ENCODE data around the gene PCSK6.

PCSK6 gene

DNA sequence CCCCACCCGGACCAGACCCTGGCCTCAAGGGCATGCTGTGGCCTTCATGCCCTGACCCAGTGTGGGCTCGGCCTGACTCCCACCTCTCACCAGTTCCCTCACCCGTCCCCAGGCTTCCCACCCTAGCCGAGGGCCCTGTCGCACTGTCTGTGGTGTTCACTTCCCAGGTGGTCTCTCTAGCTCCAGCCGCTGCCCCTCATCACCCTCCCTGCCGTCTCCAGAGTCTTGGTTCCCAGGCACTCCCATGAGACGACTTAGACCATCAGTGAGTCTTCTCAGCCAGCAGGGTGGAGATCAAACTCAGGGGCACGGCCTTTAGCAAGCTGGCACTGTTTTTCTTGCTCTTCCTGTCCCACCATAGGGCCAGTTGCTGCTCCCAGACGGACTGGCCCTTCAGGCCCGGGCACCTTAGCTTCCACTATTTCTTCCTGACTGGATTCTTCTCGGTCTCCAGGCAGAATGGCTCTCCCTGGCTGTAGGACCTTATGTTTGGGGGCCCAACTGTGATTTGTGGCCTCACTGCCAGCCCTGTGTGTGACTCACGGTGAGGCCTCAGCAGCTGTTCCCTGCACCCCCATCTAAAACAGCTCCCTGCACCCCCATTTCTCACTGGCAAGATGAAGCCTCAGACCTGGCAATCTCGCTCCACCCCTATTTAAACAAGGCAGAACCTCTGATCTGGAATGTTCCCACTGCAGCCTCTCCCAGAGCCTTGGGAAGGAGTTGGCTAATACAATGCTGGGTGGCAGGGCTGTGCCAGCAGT lies 9.4 kb upstream of the PCSK6 start:
- H3K27ac ChIP-seq (ENCODE audit: low read length), result no peak overlapping the region
- no CpG with 5 or more reads among the region's 14 CpGs for WGBS (ENCODE audit: insufficient coverage, insufficient read length)
- no peak for DNase-seq (ENCODE audit: low read depth, low spot score)

DNA sequence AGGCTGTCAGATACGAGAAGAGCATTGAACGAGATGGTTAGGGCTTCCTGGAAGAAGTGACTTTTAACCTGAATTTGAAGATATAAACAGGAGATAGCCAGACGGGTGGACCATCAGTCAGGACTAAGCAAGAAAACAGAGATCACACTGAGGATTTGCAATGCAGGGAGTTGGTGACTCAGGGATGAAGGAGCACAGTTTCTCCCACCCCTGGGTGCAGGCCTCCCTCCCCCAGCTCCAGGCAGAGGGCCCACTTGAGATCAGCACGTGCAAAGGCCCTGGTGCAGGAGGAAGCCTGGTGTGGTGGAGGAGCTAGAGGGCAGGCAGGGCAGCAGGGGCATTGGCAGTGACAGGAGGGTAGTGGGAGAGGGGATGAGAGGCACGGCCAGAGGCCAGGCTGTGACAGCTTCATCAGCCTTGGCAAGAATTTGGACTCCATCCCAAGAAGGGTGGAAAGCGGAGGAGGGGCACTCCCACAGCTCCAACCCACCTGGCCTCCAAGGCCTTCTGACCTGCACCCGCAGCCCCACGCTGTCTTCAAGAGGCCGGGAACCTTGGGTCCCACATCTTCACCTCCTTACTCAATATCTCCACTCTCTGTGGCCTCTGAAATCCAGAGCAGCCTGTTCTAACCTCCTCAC lies 8.7 kb upstream of the PCSK6 start:
- H3K9me3 ChIP-seq (ENCODE audit: control insufficient read depth, insufficient read depth, low read length), result no peaks in the 10 kb centered on the region
- no CpG with 5 or more reads among the region's 9 CpGs for WGBS (ENCODE audit: insufficient coverage, insufficient read length)
- DNase-seq (ENCODE audit: low read depth, low spot score), result no peak
- 0 out of 2 replicates have a peak, but pooled peaks cover 4% of the 10 kb centered on the region for H3K4me1 ChIP-seq (ENCODE audit: control insufficient read depth, insufficient read depth, low read length)
- no peaks in the 10 kb centered on the region for H3K36me3 ChIP-seq (ENCODE audit: control insufficient read depth, insufficient read depth, low read length)
- H3K4me3 ChIP-seq (ENCODE audit: low read length), result no peak overlapping the region
- H3K27me3 ChIP-seq (ENCODE audit: control insufficient read depth, insufficient read depth, low read length), result no peaks in the 10 kb centered on the region
- no peak overlapping the region for H3K27ac ChIP-seq (ENCODE audit: low read length)

More for the DNA sequence above, 9.4 kb upstream of the PCSK6 start:
- Histone ChIP-seq H3K36me3 (ENCODE audit: control insufficient read depth, insufficient read depth, low read length) (no peaks in the 10 kb centered on the region), H3K27me3 (ENCODE audit: control insufficient read depth, insufficient read depth, low read length) (no peaks in the 10 kb centered on the region), H3K4me1 (ENCODE audit: control insufficient read depth, insufficient read depth, low read length) (0 out of 2 replicates have a peak, but pooled peaks cover 4% of the 10 kb centered on the region), H3K4me3 (ENCODE audit: low read length) (no peak overlapping the region), H3K9me3 (ENCODE audit: control insufficient read depth, insufficient read depth, low read length) (no peaks in the 10 kb centered on the region)

DNA sequence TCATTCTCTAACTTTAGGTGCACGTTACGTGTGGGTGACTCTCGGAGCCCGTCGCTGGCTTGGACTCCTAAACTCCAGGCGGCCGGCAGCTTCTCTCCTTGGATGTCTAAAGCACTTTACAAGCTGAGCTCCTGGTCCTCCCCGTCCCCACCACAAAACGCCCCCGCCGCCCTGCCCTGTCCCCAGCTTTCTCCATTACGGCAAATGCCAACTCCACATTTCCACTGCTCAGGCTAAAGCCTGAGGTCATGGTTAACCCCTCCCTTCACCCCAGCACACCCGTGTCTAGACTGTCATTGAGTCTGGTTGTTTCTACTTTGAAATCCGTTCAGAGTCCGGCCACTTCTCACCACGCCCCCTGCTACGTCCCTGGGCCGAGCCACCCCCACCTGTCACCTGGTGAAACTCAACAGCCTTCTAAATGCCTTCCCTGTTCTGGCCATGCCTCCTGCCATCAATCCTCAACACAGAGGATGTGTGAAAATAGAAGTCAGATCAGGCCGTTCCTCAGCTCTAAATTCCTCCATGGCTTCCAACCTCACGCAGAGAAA lies 8.1 kb upstream of the PCSK6 start:
- Histone ChIP-seq H3K4me1 (ENCODE audit: control insufficient read depth, insufficient read depth, low read length) (0 out of 2 replicates have a peak, but pooled peaks cover 4% of the 10 kb centered on the region), H3K27ac (ENCODE audit: low read length) (no peak overlapping the region), H3K9me3 (ENCODE audit: control insufficient read depth, insufficient read depth, low read length) (no peaks in the 10 kb centered on the region), H3K27me3 (ENCODE audit: control insufficient read depth, insufficient read depth, low read length) (no peaks in the 10 kb centered on the region), H3K4me3 (ENCODE audit: low read length) (no peak overlapping the region), H3K36me3 (ENCODE audit: control insufficient read depth, insufficient read depth, low read length) (no peaks in the 10 kb centered on the region)
- DNase-seq (ENCODE audit: low read depth, low spot score), result no peak
- no CpG with 5 or more reads among the region's 20 CpGs for WGBS (ENCODE audit: insufficient coverage, insufficient read length)

DNA sequence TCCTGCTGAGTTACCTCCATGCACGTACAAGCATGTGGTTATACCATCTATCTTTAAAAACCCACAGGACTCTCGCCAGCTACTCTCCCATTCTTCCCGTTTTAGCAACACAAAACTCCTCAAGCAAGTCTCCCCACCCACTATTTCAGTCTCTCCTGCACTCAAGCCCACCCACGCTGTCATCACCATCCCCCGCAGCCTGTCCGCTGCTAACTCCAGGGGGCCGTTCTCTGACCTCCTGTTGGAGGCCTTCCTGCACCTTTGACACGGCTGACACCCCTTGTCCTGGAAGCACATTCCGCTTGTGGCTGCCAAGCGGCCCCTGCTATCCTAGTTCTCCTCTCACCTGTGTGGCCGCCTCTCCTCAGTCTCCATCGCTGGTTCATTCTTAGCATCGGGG lies 7.5 kb upstream of the PCSK6 start:
- Histone ChIP-seq H3K4me1 (ENCODE audit: control insufficient read depth, insufficient read depth, low read length) (0 out of 2 replicates have a peak, but pooled peaks cover 4% of the 10 kb centered on the region), H3K27ac (ENCODE audit: low read length) (no peak overlapping the region), H3K4me3 (ENCODE audit: low read length) (no peak overlapping the region), H3K9me3 (ENCODE audit: control insufficient read depth, insufficient read depth, low read length) (no peaks in the 10 kb centered on the region), H3K36me3 (ENCODE audit: control insufficient read depth, insufficient read depth, low read length) (no peaks in the 10 kb centered on the region), H3K27me3 (ENCODE audit: control insufficient read depth, insufficient read depth, low read length) (no peaks in the 10 kb centered on the region)
- no CpG with 5 or more reads among the region's 13 CpGs for WGBS (ENCODE audit: insufficient coverage, insufficient read length)
- DNase-seq (ENCODE audit: low read depth, low spot score), result no peak

DNA sequence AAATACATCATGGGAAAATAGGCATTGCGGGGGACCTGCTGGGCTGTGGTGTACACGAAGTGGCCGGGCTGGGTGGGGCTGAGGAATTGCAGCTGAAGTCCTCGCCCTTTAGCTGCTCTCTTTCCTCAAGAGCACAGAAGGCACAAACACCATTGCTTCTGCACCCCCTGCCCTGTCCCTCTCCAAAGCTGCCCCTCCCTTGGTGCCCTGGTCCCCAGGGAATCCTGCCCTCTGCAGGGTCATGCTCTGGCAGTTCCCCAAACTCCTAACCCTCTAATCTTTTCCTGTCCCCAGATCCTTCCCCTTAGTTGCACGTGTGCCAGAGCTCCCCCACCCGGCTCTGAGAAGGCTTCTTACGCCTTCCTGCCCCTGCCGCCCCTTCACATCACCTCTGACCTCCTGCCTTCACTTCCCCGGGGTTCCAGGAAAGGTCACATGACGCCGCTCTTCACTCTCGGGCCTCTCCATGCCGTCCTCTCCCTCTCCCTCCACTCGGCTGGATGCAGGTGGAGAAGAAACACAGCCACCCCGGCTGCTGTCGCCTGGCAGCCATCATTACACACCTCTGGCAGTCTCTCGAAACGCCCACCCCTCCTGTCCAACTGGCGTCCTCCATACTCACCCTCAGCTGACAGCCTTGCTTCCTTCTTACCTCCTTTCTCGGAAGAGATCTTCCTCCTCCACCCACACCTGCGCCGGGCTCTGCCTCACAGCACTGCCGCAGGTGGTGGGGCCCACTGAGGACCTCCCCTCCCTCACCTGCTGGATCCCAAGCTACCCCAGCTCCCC lies 6.9 kb upstream of the PCSK6 start:
- no CpG with 5 or more reads among the region's 23 CpGs for WGBS (ENCODE audit: insufficient coverage, insufficient read length)
- no peak for DNase-seq (ENCODE audit: low read depth, low spot score)

DNA sequence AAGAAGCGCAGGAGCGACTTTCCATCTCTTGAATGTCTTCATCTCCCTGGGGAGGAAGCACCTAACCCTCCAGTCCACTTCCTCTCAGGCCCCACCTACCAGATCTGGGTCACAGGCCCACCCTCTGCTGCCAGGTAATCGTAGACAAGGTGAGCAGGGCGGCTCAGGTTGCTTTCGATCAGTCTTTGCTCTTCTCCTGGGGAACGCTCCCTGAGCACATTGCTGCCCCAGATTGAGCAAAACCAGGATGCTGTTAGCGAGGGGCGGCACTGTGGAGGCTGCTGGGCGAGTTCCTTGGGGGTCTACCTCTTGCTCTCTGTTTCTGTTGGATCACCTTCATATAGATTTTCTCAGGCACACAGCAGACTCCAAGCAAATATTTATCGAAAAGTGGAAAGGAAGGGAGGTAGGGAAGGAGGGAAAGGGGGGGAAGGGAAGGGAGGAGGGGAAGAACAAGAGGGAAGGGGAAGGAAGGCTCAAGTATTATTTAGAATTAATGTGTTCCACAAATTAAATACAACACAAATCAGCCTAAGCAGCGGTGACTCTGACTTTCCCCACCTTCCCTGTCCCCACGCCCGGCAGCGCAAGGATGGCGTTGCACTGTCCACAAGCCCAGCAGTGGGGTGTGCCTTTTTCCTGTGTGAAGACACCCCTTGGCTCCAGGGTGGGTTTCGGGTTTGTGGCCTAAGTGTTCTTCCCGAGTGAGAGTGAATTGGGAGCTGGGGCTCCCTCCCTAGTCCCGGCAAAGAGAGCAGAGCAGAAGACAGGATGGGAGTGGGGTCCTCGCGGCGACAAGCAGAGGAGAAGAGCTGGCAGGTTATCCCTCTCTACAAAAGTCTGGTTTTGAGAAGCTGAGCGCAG lies 6.1 kb upstream of the PCSK6 start:
- H3K4me1 ChIP-seq (ENCODE audit: control insufficient read depth, insufficient read depth, low read length), result 0 out of 2 replicates have a peak, but pooled peaks cover 4% of the 10 kb centered on the region
- no peak overlapping the region for H3K27ac ChIP-seq (ENCODE audit: low read length)
- H3K9me3 ChIP-seq (ENCODE audit: control insufficient read depth, insufficient read depth, low read length), result no peaks in the 10 kb centered on the region
- no peak for DNase-seq (ENCODE audit: low read depth, low spot score)
- H3K27me3 ChIP-seq (ENCODE audit: control insufficient read depth, insufficient read depth, low read length), result peaks cover 3% of the 10 kb centered on the region; the same call in 1 of the 2 replicates
- no peaks in the 10 kb centered on the region for H3K36me3 ChIP-seq (ENCODE audit: control insufficient read depth, insufficient read depth, low read length)
- no CpG with 5 or more reads among the region's 22 CpGs for WGBS (ENCODE audit: insufficient coverage, insufficient read length)
- H3K4me3 ChIP-seq (ENCODE audit: low read length), result no peak overlapping the region

More for the DNA sequence above, 6.9 kb upstream of the PCSK6 start:
- no peaks in the 10 kb centered on the region for H3K9me3 ChIP-seq (ENCODE audit: control insufficient read depth, insufficient read depth, low read length)
- H3K4me3 ChIP-seq (ENCODE audit: low read length), result no peak overlapping the region
- no peaks in the 10 kb centered on the region for H3K27me3 ChIP-seq (ENCODE audit: control insufficient read depth, insufficient read depth, low read length)
- H3K4me1 ChIP-seq (ENCODE audit: control insufficient read depth, insufficient read depth, low read length), result 0 out of 2 replicates have a peak, but pooled peaks cover 4% of the 10 kb centered on the region
- no peak overlapping the region for H3K27ac ChIP-seq (ENCODE audit: low read length)
- no peaks in the 10 kb centered on the region for H3K36me3 ChIP-seq (ENCODE audit: control insufficient read depth, insufficient read depth, low read length)

DNA sequence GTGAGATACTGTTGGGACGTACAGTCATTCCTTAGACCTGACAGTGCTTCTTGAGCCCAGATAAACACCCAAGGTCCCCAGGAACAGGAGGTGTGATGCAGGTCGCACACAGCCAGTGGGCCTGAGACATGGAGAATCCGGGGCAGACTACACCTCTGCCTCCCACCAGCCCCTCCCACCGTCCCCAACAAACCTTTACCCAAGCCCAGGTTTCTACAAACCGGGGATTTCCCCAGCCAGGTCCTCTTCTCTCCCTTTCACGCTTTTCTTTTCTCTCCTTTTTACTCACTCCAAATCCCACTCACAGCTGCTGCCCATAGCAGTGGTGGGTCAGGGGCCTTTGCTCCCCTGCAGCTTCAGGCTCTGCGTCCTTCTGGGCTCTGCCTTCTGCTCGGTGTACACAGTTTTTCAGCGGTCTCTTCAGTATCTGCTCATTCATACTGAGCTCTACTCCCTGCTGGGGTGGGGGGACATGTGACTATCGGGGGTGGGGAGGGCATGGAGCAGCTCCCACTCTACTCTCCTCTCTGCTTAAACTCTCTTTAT lies 4.8 kb upstream of the PCSK6 start:
- Histone ChIP-seq H3K4me3 (ENCODE audit: low read length) (no peak overlapping the region), H3K4me1 (ENCODE audit: control insufficient read depth, insufficient read depth, low read length) (peaks cover 5% of the 10 kb centered on the region; the same call in 1 of the 2 replicates), H3K9me3 (ENCODE audit: control insufficient read depth, insufficient read depth, low read length) (no peaks in the 10 kb centered on the region), H3K27ac (ENCODE audit: low read length) (no peak overlapping the region), H3K27me3 (ENCODE audit: control insufficient read depth, insufficient read depth, low read length) (peaks cover 9% of the 10 kb centered on the region; the same call in 1 of the 2 replicates), H3K36me3 (ENCODE audit: control insufficient read depth, insufficient read depth, low read length) (no peaks in the 10 kb centered on the region)
- DNase-seq (ENCODE audit: low read depth, low spot score), result no peak
- no CpG with 5 or more reads among the region's 10 CpGs for WGBS (ENCODE audit: insufficient coverage, insufficient read length)

DNA sequence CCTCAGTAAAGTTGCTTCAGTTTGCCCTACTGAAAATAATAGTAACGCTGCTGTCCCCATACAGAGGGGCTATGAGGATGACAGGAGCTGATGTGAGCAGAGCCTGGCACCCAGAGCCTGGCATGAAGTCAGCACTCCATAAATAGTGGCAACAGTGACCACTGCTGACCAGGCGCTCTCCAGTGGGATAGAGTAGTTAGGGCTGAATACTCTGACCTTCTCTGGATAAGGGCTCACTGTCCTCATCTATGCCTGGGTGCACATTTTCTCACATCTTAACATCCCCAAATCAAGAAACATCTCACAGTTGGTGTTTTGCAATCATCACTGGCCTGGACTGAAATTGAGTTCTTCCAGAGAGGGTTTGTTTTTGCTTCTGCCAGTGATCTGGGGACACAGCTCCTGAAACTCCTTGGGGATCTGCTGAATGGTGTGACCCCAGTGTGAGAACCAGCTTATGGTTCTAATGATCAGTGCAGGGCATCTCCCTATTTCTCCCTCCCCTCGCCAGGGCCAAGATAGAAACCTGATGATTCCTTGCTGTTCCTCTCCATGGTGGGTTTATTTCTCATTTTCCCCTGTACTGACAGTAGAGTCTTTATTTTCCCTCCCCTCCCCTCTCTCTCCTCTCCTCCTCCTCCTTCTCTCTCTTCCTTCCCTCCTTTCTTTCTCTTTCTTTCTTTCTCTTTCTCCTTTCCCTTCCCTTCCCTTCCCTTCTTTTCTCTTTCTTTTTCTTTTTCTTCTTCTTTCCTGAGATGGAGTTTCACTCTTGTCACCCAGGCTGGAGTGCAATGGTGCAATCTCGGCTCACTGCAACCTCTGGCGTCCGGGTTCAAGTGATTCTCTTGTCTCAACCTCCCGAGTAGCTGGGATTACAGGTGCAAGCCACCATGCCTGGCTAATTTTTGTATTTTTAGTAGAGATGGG lies 3.5 kb upstream of the PCSK6 start:
- Histone ChIP-seq H3K27me3 (ENCODE audit: control insufficient read depth, insufficient read depth, low read length) (peaks cover 15% of the 10 kb centered on the region; the same call in 1 of the 2 replicates), H3K27ac (ENCODE audit: low read length) (no peak overlapping the region), H3K9me3 (ENCODE audit: control insufficient read depth, insufficient read depth, low read length) (no peaks in the 10 kb centered on the region), H3K36me3 (ENCODE audit: control insufficient read depth, insufficient read depth, low read length) (no peaks in the 10 kb centered on the region), H3K4me1 (ENCODE audit: control insufficient read depth, insufficient read depth, low read length) (peaks cover 5% of the 10 kb centered on the region; the same call in 1 of the 2 replicates), H3K4me3 (ENCODE audit: low read length) (no peak overlapping the region)
- no peak for DNase-seq (ENCODE audit: low read depth, low spot score)
- WGBS (ENCODE audit: insufficient coverage, insufficient read length), result no CpG with 5 or more reads among the region's 7 CpGs

Measured in iPS DF 6.9 (cell line).